ENCODE data around the gene NAPA.

Gene NAPA

GRCh38 chr19:47523473-47523872 is 8.6 kb upstream of the NAPA start:
- DNase-seq (ENCODE audit: low spot score): no peak
- Histone ChIP-seq H3K9me3 (replicated peaks in 1 of 2; ENCODE audit: control insufficient read depth in 2 of 2, insufficient read depth in 1 of 2, low read depth in 1 of 2, low read length in 2 of 2) (no peaks in the 10 kb centered on the region), H3K14ac (ENCODE audit: low read length) (no peak overlapping the region), H3K9ac (ENCODE audit: low read depth, low read length, poor library complexity) (no peak overlapping the region), H2AK5ac (ENCODE audit: low read depth, low read length) (no peak overlapping the region), H3K4me1 (ENCODE audit: control insufficient read depth in 2 of 2, insufficient read depth in 1 of 2, low read depth in 1 of 2, low read length in 2 of 2) (peaks cover 0 to 4% of the 10 kb centered on the region in 2 donors), H3K18ac (ENCODE audit: low read length) (peak overlapping the region; percentile 55), H3K27me3 (ENCODE audit: control insufficient read depth in 3 of 3, insufficient read depth in 3 of 3, low read depth in 1 of 3, low read length in 3 of 3) (peaks cover 0 to 21% (median 0%) of the 10 kb centered on the region in 3 experiments), H3K79me1 (ENCODE audit: low read depth, low read length) (no peaks in the 10 kb centered on the region), H4K8ac (ENCODE audit: low read depth, low read length) (no peak overlapping the region), H3K4ac (ENCODE audit: low read length) (no peak overlapping the region), H3K4me3 (ENCODE audit: low read length in 2 of 2) (no peak overlapping the region), H4K91ac (ENCODE audit: low read depth, low read length, poor library complexity) (no peak overlapping the region), H2BK120ac (ENCODE audit: low read depth, low read length) (no peak overlapping the region), H3K36me3 (replicated peaks in 1 of 2; ENCODE audit: control insufficient read depth in 2 of 2, insufficient read depth in 2 of 2, low read length in 2 of 2) (no peaks in the 10 kb centered on the region), H2BK12ac (ENCODE audit: low read length) (no peak overlapping the region), H2BK15ac (ENCODE audit: low read length) (no peak overlapping the region), H2BK5ac (ENCODE audit: low read length) (no peak overlapping the region), H2AFZ (ENCODE audit: low read length) (peak overlapping the region; percentile 77), H3K27ac (replicated peaks; ENCODE audit: low read length) (no peak overlapping the region), H3K4me2 (ENCODE audit: insufficient read depth, low read length, poor library complexity, severe bottlenecking) (no peak overlapping the region), H3K23ac (ENCODE audit: low read depth, low read length, poor library complexity) (no peak overlapping the region)
- WGBS, 2 donors (ENCODE audit: extremely low coverage in 2 of 2, insufficient read length in 2 of 2, insufficient replicate concordance in 1 of 2): no CpG with 5 or more reads among the region's 7 CpGs

- Histone ChIP-seq H3K79me1 (ENCODE audit: low read depth, low read length) (no peaks in the 10 kb centered on the region), H3K4me1 (ENCODE audit: control insufficient read depth in 2 of 2, insufficient read depth in 1 of 2, low read depth in 1 of 2, low read length in 2 of 2) (peaks cover 0 to 4% of the 10 kb centered on the region in 2 donors), H3K4me3 (ENCODE audit: low read length in 2 of 2) (no peak overlapping the region), H4K8ac (ENCODE audit: low read depth, low read length) (no peak overlapping the region), H2AK5ac (ENCODE audit: low read depth, low read length) (no peak overlapping the region), H2BK12ac (ENCODE audit: low read length) (peak overlapping the region; percentile 60), H2BK15ac (ENCODE audit: low read length) (no peak overlapping the region), H3K36me3 (replicated peaks in 1 of 2; ENCODE audit: control insufficient read depth in 2 of 2, insufficient read depth in 2 of 2, low read length in 2 of 2) (no peaks in the 10 kb centered on the region), H3K27me3 (ENCODE audit: control insufficient read depth in 3 of 3, insufficient read depth in 3 of 3, low read depth in 1 of 3, low read length in 3 of 3) (peaks cover 0 to 21% (median 0%) of the 10 kb centered on the region in 3 experiments), H3K9me3 (replicated peaks in 1 of 2; ENCODE audit: control insufficient read depth in 2 of 2, insufficient read depth in 1 of 2, low read depth in 1 of 2, low read length in 2 of 2) (no peaks in the 10 kb centered on the region), H3K9ac (ENCODE audit: low read depth, low read length, poor library complexity) (no peak overlapping the region), H3K27ac (replicated peaks; ENCODE audit: low read length) (no peak overlapping the region), H2BK5ac (ENCODE audit: low read length) (no peak overlapping the region), H2AFZ (ENCODE audit: low read length) (peak overlapping the region; percentile 47), H4K91ac (ENCODE audit: low read depth, low read length, poor library complexity) (peak overlapping the region; percentile 40), H3K18ac (ENCODE audit: low read length) (no peak overlapping the region), H3K14ac (ENCODE audit: low read length) (no peak overlapping the region), H3K23ac (ENCODE audit: low read depth, low read length, poor library complexity) (no peak overlapping the region), H3K4ac (ENCODE audit: low read length) (no peak overlapping the region), H3K4me2 (ENCODE audit: insufficient read depth, low read length, poor library complexity, severe bottlenecking) (no peak overlapping the region), H2BK120ac (ENCODE audit: low read depth, low read length) (no peak overlapping the region)
- no CpG with 5 or more reads among the region's 20 CpGs for WGBS, 2 donors (ENCODE audit: extremely low coverage in 2 of 2, insufficient read length in 2 of 2, insufficient replicate concordance in 1 of 2)
- no peak for DNase-seq (ENCODE audit: low spot score)
Observed at GRCh38 chr19:47521473-47522180, 6.8 kb upstream of the NAPA start.

DNA sequence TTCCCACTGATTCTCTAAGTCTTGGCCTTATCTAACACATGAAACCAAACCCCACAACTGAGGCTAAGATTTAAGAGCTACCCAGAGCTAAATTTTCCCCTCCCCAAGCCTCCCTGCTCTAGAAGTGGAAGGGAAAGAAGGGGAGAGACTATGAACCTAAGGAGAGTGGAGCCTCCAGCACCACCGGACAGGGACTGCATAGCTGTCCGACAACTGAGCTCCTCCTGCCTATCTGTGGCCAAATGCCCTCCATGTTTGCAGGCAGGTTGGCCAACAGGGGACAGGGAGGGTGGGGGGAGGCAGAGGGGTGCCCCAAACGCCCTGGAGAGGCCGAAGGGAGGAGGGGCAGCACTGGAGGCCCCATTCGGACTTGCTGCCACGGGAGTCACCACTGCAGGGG is 6.0 kb upstream of the NAPA start:
- Histone ChIP-seq H2BK120ac (ENCODE audit: low read depth, low read length) (no peak overlapping the region), H4K91ac (ENCODE audit: low read depth, low read length, poor library complexity) (no peak overlapping the region), H3K4ac (ENCODE audit: low read length) (no peak overlapping the region), H3K4me3 (ENCODE audit: low read length in 2 of 2) (no peak overlapping the region), H3K23ac (ENCODE audit: low read depth, low read length, poor library complexity) (no peak overlapping the region), H2AK5ac (ENCODE audit: low read depth, low read length) (no peak overlapping the region), H3K9me3 (replicated peaks in 1 of 2; ENCODE audit: control insufficient read depth in 2 of 2, insufficient read depth in 1 of 2, low read depth in 1 of 2, low read length in 2 of 2) (no peaks in the 10 kb centered on the region), H3K14ac (ENCODE audit: low read length) (no peak overlapping the region), H3K4me2 (ENCODE audit: insufficient read depth, low read length, poor library complexity, severe bottlenecking) (no peak overlapping the region), H3K9ac (ENCODE audit: low read depth, low read length, poor library complexity) (no peak overlapping the region), H3K27ac (replicated peaks; ENCODE audit: low read length) (no peak overlapping the region), H3K27me3 (ENCODE audit: control insufficient read depth in 3 of 3, insufficient read depth in 3 of 3, low read depth in 1 of 3, low read length in 3 of 3) (peaks cover 0 to 21% (median 0%) of the 10 kb centered on the region in 3 experiments), H2BK5ac (ENCODE audit: low read length) (no peak overlapping the region), H3K79me1 (ENCODE audit: low read depth, low read length) (no peaks in the 10 kb centered on the region), H4K8ac (ENCODE audit: low read depth, low read length) (no peak overlapping the region), H2BK15ac (ENCODE audit: low read length) (no peak overlapping the region), H3K4me1 (ENCODE audit: control insufficient read depth in 2 of 2, insufficient read depth in 1 of 2, low read depth in 1 of 2, low read length in 2 of 2) (peaks cover 0 to 4% of the 10 kb centered on the region in 2 donors), H3K36me3 (replicated peaks in 1 of 2; ENCODE audit: control insufficient read depth in 2 of 2, insufficient read depth in 2 of 2, low read length in 2 of 2) (no peaks in the 10 kb centered on the region), H3K18ac (ENCODE audit: low read length) (no peak overlapping the region), H2AFZ (ENCODE audit: low read length) (no peak overlapping the region), H2BK12ac (ENCODE audit: low read length) (no peak overlapping the region)
- no CpG with 5 or more reads among the region's 6 CpGs for WGBS, 2 donors (ENCODE audit: extremely low coverage in 2 of 2, insufficient read length in 2 of 2, insufficient replicate concordance in 1 of 2)
- DNase-seq (ENCODE audit: low spot score): no peak

DNA sequence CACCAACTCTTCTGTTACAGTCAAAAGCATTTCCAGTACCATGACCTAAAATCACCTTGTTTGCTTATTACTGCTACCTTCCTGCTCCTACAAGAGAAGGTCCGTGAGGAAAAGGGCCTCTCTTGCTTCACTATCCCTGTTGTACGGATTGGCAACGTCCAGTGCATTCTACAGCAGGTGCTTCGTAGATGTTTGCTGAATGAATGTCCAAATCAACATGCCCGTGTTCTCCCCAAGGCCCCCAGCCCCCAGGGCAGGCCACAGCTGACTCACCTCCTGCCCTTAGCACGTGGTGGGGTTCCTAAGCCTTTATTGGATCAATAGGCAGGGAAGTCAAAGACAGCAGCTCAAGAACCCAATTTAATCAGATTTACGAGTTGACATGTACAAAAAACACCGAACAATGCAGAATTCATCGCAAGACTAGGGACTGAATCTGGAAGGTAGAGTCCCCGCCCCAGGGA is 5.5 kb upstream of the NAPA start:
- Histone ChIP-seq H2BK5ac (ENCODE audit: low read length) (no peak overlapping the region), H4K8ac (ENCODE audit: low read depth, low read length) (no peak overlapping the region), H4K91ac (ENCODE audit: low read depth, low read length, poor library complexity) (no peak overlapping the region), H2AFZ (ENCODE audit: low read length) (no peak overlapping the region), H3K4me1 (ENCODE audit: control insufficient read depth in 2 of 2, insufficient read depth in 1 of 2, low read depth in 1 of 2, low read length in 2 of 2) (peaks cover 0 to 4% of the 10 kb centered on the region in 2 donors), H3K23ac (ENCODE audit: low read depth, low read length, poor library complexity) (no peak overlapping the region), H3K18ac (ENCODE audit: low read length) (no peak overlapping the region), H3K27ac (replicated peaks; ENCODE audit: low read length) (no peak overlapping the region), H2BK15ac (ENCODE audit: low read length) (no peak overlapping the region), H3K4me3 (ENCODE audit: low read length in 2 of 2) (no peak overlapping the region), H2BK120ac (ENCODE audit: low read depth, low read length) (no peak overlapping the region), H3K27me3 (ENCODE audit: control insufficient read depth in 3 of 3, insufficient read depth in 3 of 3, low read depth in 1 of 3, low read length in 3 of 3) (peaks cover 0 to 21% (median 0%) of the 10 kb centered on the region in 3 experiments), H3K4ac (ENCODE audit: low read length) (no peak overlapping the region), H3K36me3 (replicated peaks in 1 of 2; ENCODE audit: control insufficient read depth in 2 of 2, insufficient read depth in 2 of 2, low read length in 2 of 2) (no peaks in the 10 kb centered on the region), H3K9me3 (replicated peaks in 1 of 2; ENCODE audit: control insufficient read depth in 2 of 2, insufficient read depth in 1 of 2, low read depth in 1 of 2, low read length in 2 of 2) (no peaks in the 10 kb centered on the region), H3K14ac (ENCODE audit: low read length) (no peak overlapping the region), H3K9ac (ENCODE audit: low read depth, low read length, poor library complexity) (no peak overlapping the region), H3K79me1 (ENCODE audit: low read depth, low read length) (no peaks in the 10 kb centered on the region), H2AK5ac (ENCODE audit: low read depth, low read length) (no peak overlapping the region), H3K4me2 (ENCODE audit: insufficient read depth, low read length, poor library complexity, severe bottlenecking) (no peak overlapping the region), H2BK12ac (ENCODE audit: low read length) (no peak overlapping the region)
- no peak for DNase-seq (ENCODE audit: low spot score)
- no CpG with 5 or more reads among the region's 10 CpGs for WGBS, 2 donors (ENCODE audit: extremely low coverage in 2 of 2, insufficient read length in 2 of 2, insufficient replicate concordance in 1 of 2)
